ENCODE results near the gene DDB1.

DNA sequence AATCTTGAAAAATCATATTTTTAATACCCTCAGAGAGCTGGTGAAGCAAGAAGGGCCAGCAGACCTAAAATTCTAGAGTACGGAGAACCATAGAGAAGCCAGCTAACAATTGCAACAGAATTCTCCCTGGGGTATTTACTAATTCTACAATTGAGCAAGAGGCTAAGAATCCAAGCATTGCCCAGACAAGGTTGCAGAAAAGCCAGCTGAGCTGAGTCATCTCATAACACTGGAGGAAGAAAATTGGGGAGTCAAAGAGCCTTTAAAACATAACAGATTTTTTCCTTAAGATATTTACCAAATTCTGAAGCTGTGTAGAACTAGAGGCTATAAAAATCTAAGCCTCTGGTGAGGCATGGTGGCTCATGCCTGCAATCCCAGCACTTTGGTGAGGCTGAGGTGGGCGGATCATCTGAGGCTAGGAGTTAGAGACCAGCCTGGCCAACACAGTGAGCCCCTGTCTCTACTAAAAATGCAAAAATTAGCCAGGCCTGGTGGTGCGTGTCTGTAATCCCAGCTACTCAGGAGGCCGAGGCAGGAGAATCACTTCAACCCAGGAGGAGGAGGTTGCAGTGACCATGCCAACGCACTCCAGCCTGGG is 45.9 kb upstream of the DDB1 start:
- no peak for TF ChIP-seq CTCF (IDR thresholded peaks at IDR 0.05 in 4 of 5, conservative IDR thresholded peaks at IDR 0.05 in 1 of 5)
- TF ChIP-seq POLR2A (IDR thresholded peaks at IDR 0.05), result no peak

All from gastrocnemius medialis (tissue), 4 donors.